Mesendoderm (in vitro differentiated cells): ENCODE data around the gene SH3GLB2.

Experiments
- DNase-seq: peaks from one replicate; pipeline ENCODE4 v3.0.0; 2013
- H2AK5ac ChIP-seq: 2 replicates; pipeline ENCODE4 v1.6.1; 2013; ENCODE audit warnings: low read length, inconsistent platforms
- H2BK120ac ChIP-seq: 2 replicates; pipeline ENCODE4 v1.6.1; 2013; ENCODE audit warnings: low read depth, mild to moderate bottlenecking, low read length, moderate library complexity, mixed read lengths
- H2BK15ac ChIP-seq: replicated peaks from 2 replicates; pipeline ENCODE4 v1.6.1; 2013; ENCODE audit warnings: low read depth, mild to moderate bottlenecking, moderate library complexity
- H2BK5ac ChIP-seq: 2 replicates; pipeline ENCODE4 v1.6.1; 2013; ENCODE audit warnings: low read length, inconsistent platforms
- H3K18ac ChIP-seq: 2 replicates; pipeline ENCODE4 v1.6.1; 2013; ENCODE audit warnings: mild to moderate bottlenecking, low read length, mixed read lengths
- H3K23ac ChIP-seq: one replicate; pipeline ENCODE4 v1.6.1; 2013; ENCODE audit warnings: low read length
- H3K27ac ChIP-seq: 2 replicates; pipeline ENCODE4 v1.5.1; 2013; ENCODE audit warnings: low read depth, mild to moderate bottlenecking, inconsistent platforms, low read length, moderate library complexity
- H3K27me3 ChIP-seq: 2 replicates; pipeline ENCODE4 v1.6.1; 2013; ENCODE audit warnings: low read length, control low read depth, mild to moderate bottlenecking, inconsistent platforms; ENCODE audit not compliant: insufficient read depth, poor library complexity
- H3K36me3 ChIP-seq: 2 replicates; pipeline ENCODE4 v1.6.1; 2013; ENCODE audit warnings: low read length, inconsistent platforms; ENCODE audit not compliant: control insufficient read depth, insufficient read depth
- H3K4ac ChIP-seq: one replicate; pipeline ENCODE4 v1.6.1; 2013; ENCODE audit warnings: low read depth, mild to moderate bottlenecking, low read length, moderate library complexity
- H3K4me1 ChIP-seq: 2 replicates; pipeline ENCODE4 v1.6.1; 2013; ENCODE audit warnings: low read depth, low read length, inconsistent platforms; ENCODE audit not compliant: control insufficient read depth
- H3K4me2 ChIP-seq: 2 replicates; pipeline ENCODE4 v1.6.1; 2013; ENCODE audit warnings: low read length
- H3K4me3 ChIP-seq: 2 replicates; pipeline ENCODE4 v1.5.1; 2013; ENCODE audit warnings: mild to moderate bottlenecking, low read length
- H3K56ac ChIP-seq: one replicate; pipeline ENCODE4 v1.6.1; 2013; ENCODE audit warnings: low read length
- H3K79me1 ChIP-seq: 2 replicates; pipeline ENCODE4 v1.6.1; 2013; ENCODE audit warnings: low read length, inconsistent platforms
- H3K79me2 ChIP-seq: 2 replicates; pipeline ENCODE4 v1.6.1; 2013; ENCODE audit warnings: mild to moderate bottlenecking, low read length; ENCODE audit not compliant: control insufficient read depth, insufficient read depth
- H3K9ac ChIP-seq: 2 replicates; pipeline ENCODE4 v1.6.1; 2013; ENCODE audit warnings: low read length, inconsistent platforms
- H4K5ac ChIP-seq: one replicate; pipeline ENCODE4 v1.6.1; 2013; ENCODE audit warnings: low read length
- H4K8ac ChIP-seq: one replicate; pipeline ENCODE4 v1.6.1; 2013; ENCODE audit warnings: low read depth, mild to moderate bottlenecking, control low read depth, low read length, moderate library complexity
- WGBS: extraction: QIAGEN DNeasy Blood & Tissue Kit; methylation state at CpG from one replicate; pipeline ENCODE4 v1.1.7; 2013; ENCODE audit warnings: low lambda C conversion rate, missing lambda C conversion rate; ENCODE audit not compliant: insufficient coverage; ENCODE audit errors: extremely low coverage; 5-methylcytosine and 5-hydroxymethylcytosine counted together

Gene SH3GLB2

GRCh38 chr9:129030191-129030590, 2.1 kb upstream of the SH3GLB2 start:
- peaks cover 6% of the 10 kb centered on the region for H3K79me2 ChIP-seq
- no peak overlapping the region for H3K4me2 ChIP-seq
- no peak overlapping the region for H3K18ac ChIP-seq
- no peak overlapping the region for H3K23ac ChIP-seq
- H3K27ac ChIP-seq: no peak overlapping the region
- no peak overlapping the region for H4K5ac ChIP-seq
- no peak overlapping the region for H2BK5ac ChIP-seq
- H2AK5ac ChIP-seq: no peak overlapping the region
- no peak overlapping the region for H3K4ac ChIP-seq
- H3K4me3 ChIP-seq: no peak overlapping the region
- H3K9ac ChIP-seq: no peak overlapping the region
- no peak overlapping the region for H3K56ac ChIP-seq
- H3K4me1 ChIP-seq: no peaks in the 10 kb centered on the region
- H3K27me3 ChIP-seq: no peaks in the 10 kb centered on the region
- H2BK15ac ChIP-seq: no peak overlapping the region
- H4K8ac ChIP-seq: no peak overlapping the region
- H3K36me3 ChIP-seq: no peaks in the 10 kb centered on the region
- no peak for DNase-seq
- no peak overlapping the region for H2BK120ac ChIP-seq
- H3K79me1 ChIP-seq: peaks cover 8% of the 10 kb centered on the region

- H3K23ac ChIP-seq: no peak overlapping the region
- H3K18ac ChIP-seq: peak overlapping the region; percentile 15
- peak overlapping the region; percentile 34 for H3K4me3 ChIP-seq
- peak overlapping the region; percentile 71 for H3K9ac ChIP-seq
- no CpG with 5 or more reads among the region's 47 CpGs for WGBS
- peak overlapping the region; percentile 52 for H3K27ac ChIP-seq
- H2BK120ac ChIP-seq: no peak overlapping the region
- peak overlapping the region; percentile 80 for H3K4me2 ChIP-seq
- peak; percentile 67 for DNase-seq
- peaks cover 3% of the 10 kb centered on the region for H3K4me1 ChIP-seq
- H3K4ac ChIP-seq: no peak overlapping the region
- no peaks in the 10 kb centered on the region for H3K27me3 ChIP-seq
- H2AK5ac ChIP-seq: no peak overlapping the region
- no peak overlapping the region for H2BK5ac ChIP-seq
- no peak overlapping the region for H4K8ac ChIP-seq
- H2BK15ac ChIP-seq: no peak overlapping the region
- peaks cover 16% of the 10 kb centered on the region for H3K79me1 ChIP-seq
- peaks cover 10% of the 10 kb centered on the region for H3K79me2 ChIP-seq
- no peaks in the 10 kb centered on the region for H3K36me3 ChIP-seq
- H4K5ac ChIP-seq: no peak overlapping the region
- peak overlapping the region; percentile 89 for H3K56ac ChIP-seq
Measured at GRCh38 chr9:129027685-129028191, 393 bp downstream of the SH3GLB2 start.

- peak overlapping the region; percentile 34 for H3K4me3 ChIP-seq
- H3K4me2 ChIP-seq: peak overlapping the region; percentile 80
- H3K27me3 ChIP-seq: no peaks in the 10 kb centered on the region
- WGBS: no CpG with 5 or more reads among the region's 9 CpGs
- no peak overlapping the region for H4K5ac ChIP-seq
- H3K56ac ChIP-seq: peak overlapping the region; percentile 89
- H2AK5ac ChIP-seq: no peak overlapping the region
- no peak overlapping the region for H4K8ac ChIP-seq
- peak; percentile 61 for DNase-seq
- no peak overlapping the region for H2BK15ac ChIP-seq
- peaks cover 10% of the 10 kb centered on the region for H3K79me2 ChIP-seq
- peaks cover 3% of the 10 kb centered on the region for H3K4me1 ChIP-seq
- no peak overlapping the region for H3K23ac ChIP-seq
- no peak overlapping the region for H3K18ac ChIP-seq
- peaks cover 16% of the 10 kb centered on the region for H3K79me1 ChIP-seq
- peak overlapping the region; percentile 71 for H3K9ac ChIP-seq
- H3K4ac ChIP-seq: no peak overlapping the region
- H3K36me3 ChIP-seq: no peaks in the 10 kb centered on the region
- no peak overlapping the region for H2BK5ac ChIP-seq
- no peak overlapping the region for H2BK120ac ChIP-seq
- H3K27ac ChIP-seq: no peak overlapping the region
Measured at GRCh38 chr9:129027224-129027684, 877 bp downstream of the SH3GLB2 start.

- Histone ChIP-seq H2BK5ac (no peak overlapping the region), H2BK15ac (no peak overlapping the region), H3K56ac (peak overlapping the region; percentile 73), H3K27me3 (no peaks in the 10 kb centered on the region), H3K79me1 (peaks cover 16% of the 10 kb centered on the region), H3K23ac (no peak overlapping the region), H3K9ac (peak overlapping the region; percentile 29), H3K4me2 (peak overlapping the region; percentile 26), H3K4me1 (peaks cover 3% of the 10 kb centered on the region), H3K79me2 (peaks cover 10% of the 10 kb centered on the region), H4K5ac (no peak overlapping the region), H3K4me3 (no peak overlapping the region), H3K36me3 (no peaks in the 10 kb centered on the region), H3K18ac (no peak overlapping the region), H2BK120ac (no peak overlapping the region), H3K27ac (no peak overlapping the region), H4K8ac (no peak overlapping the region), H3K4ac (no peak overlapping the region), H2AK5ac (no peak overlapping the region)
- WGBS: no CpG with 5 or more reads among the region's 17 CpGs
- DNase-seq: peak; percentile 96
Measured at GRCh38 chr9:129026442-129027223, 1.5 kb downstream of the SH3GLB2 start.

GRCh38 chr9:129023908-129024233, 4.3 kb downstream of the SH3GLB2 start:
- no peak for DNase-seq
- H3K9ac ChIP-seq: peak overlapping the region; percentile 21
- no CpG with 5 or more reads among the region's 4 CpGs for WGBS
- H3K4me3 ChIP-seq: no peak overlapping the region
- peaks cover 16% of the 10 kb centered on the region for H3K79me1 ChIP-seq
- no peaks in the 10 kb centered on the region for H3K27me3 ChIP-seq
- H3K79me2 ChIP-seq: peaks cover 10% of the 10 kb centered on the region
- H3K4me1 ChIP-seq: peaks cover 3% of the 10 kb centered on the region
- H3K56ac ChIP-seq: peak overlapping the region; percentile 38
- H3K4ac ChIP-seq: no peak overlapping the region
- H3K18ac ChIP-seq: no peak overlapping the region
- H3K23ac ChIP-seq: no peak overlapping the region
- no peak overlapping the region for H4K8ac ChIP-seq
- H4K5ac ChIP-seq: no peak overlapping the region
- H2BK15ac ChIP-seq: no peak overlapping the region
- H3K4me2 ChIP-seq: no peak overlapping the region
- no peak overlapping the region for H2AK5ac ChIP-seq
- H2BK5ac ChIP-seq: no peak overlapping the region
- H3K27ac ChIP-seq: peak overlapping the region; percentile 2
- H3K36me3 ChIP-seq: no peaks in the 10 kb centered on the region
- no peak overlapping the region for H2BK120ac ChIP-seq
